Measurements from ENCODE around the gene SSBP2.

- no peak for TF ChIP-seq CTCF (IDR thresholded peaks at IDR 0.05)
- no peak for TF ChIP-seq POLR2A (IDR thresholded peaks at IDR 0.05)
Observed at GRCh38 chr5:81638471-81638870, 112.4 kb downstream of the SSBP2 start.

Measured in esophagus squamous epithelium (tissue), 4 donors.